GM12865 (cell line): Measurements from ENCODE around the gene PRSS12.
"Not testable (repeated sequence)": the region's sequence is repeated elsewhere in the genome, so short reads cannot be mapped to it uniquely, and the experiment has no call there.

Experiments used
- DNase-seq: peaks from one replicate; pipeline ENCODE4 v3.0.0; 2010; ENCODE audit warnings: low read depth
- H3K4me3 ChIP-seq: 2 replicates; pipeline ENCODE4 v1.5.1; 2011; ENCODE audit warnings: mild to moderate bottlenecking, low read depth, low read length, control low read depth
- CTCF ChIP-seq: IDR thresholded peaks from 2 replicates; pipeline ENCODE4 v1.5.1; 2011; ENCODE audit warnings: low read length, control low read depth, low read depth, inconsistent platforms; ENCODE audit not compliant: insufficient read depth; ENCODE audit errors: missing control alignments

PRSS12 gene

GRCh38 chr4:118276580-118276979, 76.2 kb downstream of the PRSS12 start:
- no peak for DNase-seq
- H3K4me3 ChIP-seq = no peak overlapping the region
- no peak for TF ChIP-seq CTCF

- peak; percentile 11 for DNase-seq
- H3K4me3 ChIP-seq = no peak overlapping the region
- TF ChIP-seq CTCF = no peak
These were observed 79.2 kb downstream of the PRSS12 start for GRCh38 chr4:118273642-118274041.

- no peak overlapping the region for H3K4me3 ChIP-seq
- no peak for TF ChIP-seq CTCF
These were observed 81.0 kb downstream of the PRSS12 start for GRCh38 chr4:118271788-118272187.

GRCh38 chr4:118270492-118270891, 82.3 kb downstream of the PRSS12 start:
- TF ChIP-seq CTCF = peak; percentile 37
- peak; percentile 62 for DNase-seq
- H3K4me3 ChIP-seq = no peak overlapping the region

More at GRCh38 chr4:118271788-118272187, 81.0 kb downstream of the PRSS12 start:
- DNase-seq = no peak

GRCh38 chr4:118268780-118269179, 84.0 kb downstream of the PRSS12 start:
- no peak for TF ChIP-seq CTCF
- DNase-seq = no peak
- H3K4me3 ChIP-seq = no peak overlapping the region

GRCh38 chr4:118266145-118266496, 86.7 kb downstream of the PRSS12 start:
- DNase-seq, H3K4me3 ChIP-seq: not testable (repeated sequence)

- DNase-seq = no peak
- no peak for TF ChIP-seq CTCF
- H3K4me3 ChIP-seq = no peak overlapping the region
These were observed 87.3 kb downstream of the PRSS12 start for GRCh38 chr4:118265312-118266144.
